ENCODE data around the gene ST6GALNAC1.

Gene ST6GALNAC1

DNA sequence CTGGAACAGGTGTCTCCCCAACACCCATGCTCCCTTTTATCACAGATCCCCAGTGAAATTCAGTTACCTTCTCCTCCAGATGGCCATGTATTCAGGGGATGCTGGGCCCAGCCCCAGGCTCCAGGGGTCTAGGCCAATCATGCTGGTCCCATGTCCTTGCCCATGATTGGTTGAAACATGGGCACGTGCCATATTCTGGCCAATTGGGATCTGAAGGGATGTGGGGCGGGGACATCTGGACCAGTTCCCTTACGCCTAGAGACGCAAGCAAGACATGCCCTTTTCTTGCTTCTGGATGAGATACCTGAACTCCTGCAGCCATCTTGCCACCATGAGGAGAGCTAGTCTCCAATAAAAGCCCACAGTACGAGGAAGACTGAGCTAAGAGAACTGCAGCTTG lies 31.0 kb upstream of the ST6GALNAC1 start:
- no peak for DNase-seq

DNA sequence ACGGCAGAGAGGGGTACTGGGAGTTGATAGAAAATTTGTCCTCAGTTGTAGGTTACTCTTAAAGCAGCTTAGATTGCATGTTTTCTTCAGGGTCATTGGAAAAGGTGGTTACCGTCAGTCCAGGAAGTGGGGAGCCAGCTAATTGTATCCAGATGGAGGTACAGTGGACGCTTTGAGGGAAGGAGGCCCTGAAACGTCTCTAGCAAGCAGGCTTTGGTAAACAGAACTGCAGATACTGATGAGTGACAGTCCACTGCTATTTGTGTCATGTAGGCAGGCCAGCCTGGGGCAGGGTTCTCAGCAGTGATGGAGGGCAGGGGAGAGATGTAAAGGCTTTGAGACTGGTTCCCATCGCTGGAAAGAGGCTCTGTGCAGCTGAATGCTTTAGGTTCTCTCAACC lies 30.2 kb upstream of the ST6GALNAC1 start:
- no peak for DNase-seq

DNA sequence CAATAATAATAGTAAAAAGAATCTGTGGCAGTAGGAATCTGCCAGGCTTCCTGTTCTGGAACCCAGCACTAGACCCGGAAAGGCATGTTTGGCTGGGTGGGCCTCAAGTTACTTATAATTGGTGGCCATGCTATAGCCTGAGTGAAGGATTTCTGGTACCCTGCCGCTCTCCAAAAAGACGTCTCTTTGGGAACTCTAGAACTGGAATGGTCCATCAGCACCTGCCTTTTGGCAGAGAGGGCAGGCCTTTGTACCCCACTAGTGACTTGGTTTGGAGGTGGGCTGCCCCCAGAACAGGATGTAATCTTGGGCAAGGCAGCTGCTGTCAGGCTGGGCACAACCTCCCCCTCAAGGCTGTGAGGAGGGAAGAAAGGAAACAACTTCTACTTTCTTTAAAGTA lies 29.3 kb upstream of the ST6GALNAC1 start:
- no peak for DNase-seq

DNA sequence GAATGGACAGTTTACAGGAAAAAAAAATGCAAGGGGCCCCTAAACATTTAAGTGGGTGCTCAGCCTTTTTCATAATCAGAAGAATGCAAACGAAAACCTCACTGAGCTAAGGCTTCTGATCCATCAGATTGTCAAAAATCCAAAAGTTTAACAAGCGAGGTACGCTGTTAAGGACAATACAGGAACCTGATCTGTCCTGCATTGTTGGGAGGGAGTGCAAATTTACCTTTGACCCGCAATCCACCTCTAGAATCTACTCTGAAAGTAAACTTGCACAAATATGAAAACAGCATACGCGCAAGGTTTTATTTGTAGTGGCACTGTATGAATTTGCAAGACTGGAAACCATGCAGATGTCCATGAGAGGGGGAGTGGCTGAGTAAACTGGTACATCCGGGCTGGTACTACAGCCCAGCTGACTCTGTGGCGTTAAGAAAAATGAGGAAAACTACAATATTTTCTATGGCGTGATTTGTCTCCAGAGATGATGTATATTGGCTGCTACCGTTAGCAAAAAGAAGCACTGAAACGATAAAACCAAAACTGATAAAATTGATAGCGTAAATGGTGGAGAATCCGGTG lies 28.8 kb upstream of the ST6GALNAC1 start:
- no peak for DNase-seq

DNA sequence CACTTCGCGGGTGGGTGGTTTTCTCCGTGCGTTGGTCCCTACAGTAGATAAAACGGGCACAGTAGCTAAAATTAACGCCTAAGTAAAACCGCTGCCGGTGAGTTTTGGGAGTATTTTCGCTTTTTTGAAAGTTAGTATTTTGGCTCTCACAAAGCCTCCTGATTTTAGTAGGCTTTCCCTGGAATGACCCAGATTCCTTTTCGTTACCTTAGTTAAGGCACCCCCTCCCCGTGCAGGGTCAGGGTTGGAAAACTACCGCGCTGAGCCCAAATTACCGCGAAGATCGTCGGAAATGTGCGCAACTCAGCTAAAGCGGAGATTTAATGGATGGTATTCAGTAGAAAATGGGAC lies 28.3 kb upstream of the ST6GALNAC1 start:
- no peak for DNase-seq

DNA sequence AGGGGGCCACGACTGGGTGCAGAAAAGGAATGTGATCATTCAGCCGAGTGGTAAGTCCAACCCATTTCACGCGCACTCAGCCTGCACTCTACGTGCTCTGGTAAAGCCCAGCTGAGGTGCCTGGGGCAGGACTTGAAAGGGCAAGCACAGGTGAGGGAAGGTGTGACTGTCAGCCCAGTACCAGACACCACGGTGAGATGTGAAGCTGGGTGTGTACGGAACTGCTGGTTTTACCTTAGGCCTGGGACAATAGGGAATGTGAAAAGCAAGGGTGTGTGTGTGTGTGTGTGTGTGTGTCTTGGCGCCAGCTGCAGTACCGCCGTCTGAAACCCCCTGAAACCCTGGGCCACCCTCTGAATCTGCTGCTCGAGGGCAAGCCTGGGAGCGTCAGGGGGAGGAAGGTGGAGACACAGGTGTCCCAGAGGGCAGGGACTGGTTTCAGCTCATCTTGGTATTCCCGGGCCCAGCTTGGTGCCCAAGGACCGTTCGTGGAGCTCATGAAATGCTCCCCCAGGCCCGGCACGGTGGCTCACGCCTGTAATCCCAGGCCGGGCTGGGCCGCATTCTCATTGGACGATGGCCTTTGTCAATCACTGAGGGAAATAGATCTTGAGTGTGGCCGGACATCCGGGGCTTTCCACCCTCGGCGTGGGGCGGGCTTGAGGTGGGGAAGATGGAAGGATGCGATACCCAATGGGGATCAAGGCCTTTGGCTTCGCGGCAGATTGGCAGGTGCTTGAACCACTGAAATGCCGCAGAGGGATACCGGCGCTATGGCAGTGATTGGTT lies 27.8 kb upstream of the ST6GALNAC1 start:
- peak; percentile 100 for DNase-seq

DNA sequence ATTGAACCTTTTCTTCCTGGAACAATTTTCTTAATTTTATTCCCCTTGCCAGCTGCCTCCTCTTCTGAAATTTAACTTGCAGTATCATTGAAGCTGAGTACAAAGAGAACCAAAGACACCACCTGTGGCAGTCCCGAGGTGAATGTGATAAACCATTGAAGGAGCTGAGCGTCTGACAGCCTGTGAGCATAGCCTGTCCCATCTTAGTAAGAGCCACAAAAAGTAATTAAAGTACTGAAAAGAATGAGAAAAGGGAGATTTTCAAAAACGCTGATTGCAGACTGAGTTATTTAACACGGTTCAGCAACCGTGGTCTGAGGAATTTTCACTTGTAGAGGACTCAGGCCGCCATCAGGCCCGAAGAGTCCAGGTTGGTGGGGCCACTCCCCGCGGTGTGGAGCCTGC lies 27.2 kb upstream of the ST6GALNAC1 start:
- DNase-seq = no peak

DNA sequence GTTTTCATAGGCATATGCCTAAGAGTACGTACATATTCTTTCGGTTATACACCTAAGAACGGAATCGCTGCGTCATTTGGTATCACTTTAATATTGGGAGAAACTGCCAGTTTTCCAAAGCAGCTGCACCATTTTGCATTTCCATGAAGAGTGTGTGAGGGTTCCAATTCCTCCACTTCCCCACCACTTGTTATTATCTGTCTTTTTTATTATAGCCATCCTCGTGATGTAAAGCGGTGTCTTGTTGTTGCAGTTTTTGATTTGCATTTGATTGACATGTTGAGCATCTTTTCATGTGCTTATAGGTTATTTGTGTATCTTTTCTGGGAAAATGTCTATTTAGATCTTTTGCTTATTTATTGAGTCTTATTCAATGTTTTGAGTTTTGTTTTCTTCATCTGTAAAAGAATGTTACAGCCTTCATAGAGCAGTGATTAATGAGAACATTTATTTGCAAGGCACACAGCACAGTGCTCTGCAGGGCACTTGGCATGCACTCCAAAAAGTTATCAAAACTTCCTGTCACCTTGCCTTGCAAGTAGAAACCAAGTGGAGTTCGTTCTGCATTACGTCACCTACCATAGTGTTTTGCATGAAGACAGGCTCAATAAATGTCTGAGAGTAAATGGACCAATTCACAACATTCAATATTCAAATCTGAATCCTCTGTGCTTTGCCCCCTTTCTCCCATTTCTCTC lies 26.6 kb upstream of the ST6GALNAC1 start:
- DNase-seq = no peak

DNA sequence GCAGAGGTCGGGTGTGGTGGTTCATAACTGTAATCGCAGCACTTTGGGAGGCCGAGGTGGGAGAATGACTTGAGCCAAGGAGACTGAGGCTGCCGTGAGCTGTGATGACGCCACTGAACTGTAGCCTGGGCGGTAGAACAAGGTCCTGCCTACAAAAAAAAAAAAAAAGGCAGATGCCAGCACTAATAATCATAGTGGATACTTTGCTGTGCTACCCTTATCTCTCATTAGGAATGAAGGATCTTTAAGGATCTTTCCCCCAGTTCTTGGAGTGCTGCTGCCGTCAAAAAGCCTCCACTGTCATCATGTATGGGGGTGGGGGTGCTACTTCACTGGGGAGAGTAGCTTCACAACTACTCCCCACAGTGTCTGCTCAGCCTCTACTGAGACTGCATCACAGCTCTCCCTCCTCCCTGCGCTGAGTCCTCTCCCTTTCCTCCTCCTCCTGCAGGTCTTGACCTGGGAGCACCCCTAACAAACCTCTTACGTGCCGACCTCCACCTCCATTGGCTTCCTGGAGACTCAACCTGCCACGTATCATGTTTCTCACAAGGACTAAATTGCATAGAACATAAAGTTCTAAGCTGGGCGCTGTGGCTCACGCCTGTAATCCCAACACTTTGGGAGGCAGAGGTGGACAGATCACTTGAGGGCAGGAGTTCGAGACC lies 24.4 kb upstream of the ST6GALNAC1 start:
- no peak for DNase-seq

DNA sequence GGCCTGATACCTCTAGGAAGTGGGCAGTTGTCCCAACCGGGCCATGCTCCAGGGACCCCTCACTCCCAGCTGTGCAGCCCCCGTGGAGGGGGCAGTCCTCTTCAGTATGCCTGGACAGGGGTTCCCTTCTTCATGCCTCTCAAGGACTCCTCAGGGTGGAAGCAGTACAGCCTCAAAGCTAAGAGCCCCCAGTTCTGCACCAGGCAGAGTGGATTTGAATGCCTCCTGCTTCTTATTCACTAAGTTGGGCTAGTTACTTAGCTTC lies 23.9 kb upstream of the ST6GALNAC1 start:
- DNase-seq = no peak

DNA sequence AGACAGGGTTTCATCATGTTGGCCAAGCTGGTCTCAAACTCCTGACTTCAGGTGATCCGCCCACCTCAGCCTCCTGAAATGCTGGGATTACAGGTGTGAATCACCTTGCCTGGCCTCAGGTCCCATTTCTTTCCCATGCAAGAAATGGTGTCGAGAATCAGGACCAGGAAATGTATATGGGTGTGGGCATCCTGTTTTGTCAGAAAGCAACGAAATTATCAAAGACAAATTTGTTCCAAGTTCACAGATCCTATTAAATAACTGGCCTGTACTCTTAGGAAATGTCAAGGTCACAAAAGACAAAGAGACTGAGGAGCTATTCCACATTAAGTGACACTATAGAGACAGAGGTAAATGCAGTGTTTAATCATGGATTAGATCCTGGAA lies 17.1 kb upstream of the ST6GALNAC1 start:
- DNase-seq = no peak

DNA sequence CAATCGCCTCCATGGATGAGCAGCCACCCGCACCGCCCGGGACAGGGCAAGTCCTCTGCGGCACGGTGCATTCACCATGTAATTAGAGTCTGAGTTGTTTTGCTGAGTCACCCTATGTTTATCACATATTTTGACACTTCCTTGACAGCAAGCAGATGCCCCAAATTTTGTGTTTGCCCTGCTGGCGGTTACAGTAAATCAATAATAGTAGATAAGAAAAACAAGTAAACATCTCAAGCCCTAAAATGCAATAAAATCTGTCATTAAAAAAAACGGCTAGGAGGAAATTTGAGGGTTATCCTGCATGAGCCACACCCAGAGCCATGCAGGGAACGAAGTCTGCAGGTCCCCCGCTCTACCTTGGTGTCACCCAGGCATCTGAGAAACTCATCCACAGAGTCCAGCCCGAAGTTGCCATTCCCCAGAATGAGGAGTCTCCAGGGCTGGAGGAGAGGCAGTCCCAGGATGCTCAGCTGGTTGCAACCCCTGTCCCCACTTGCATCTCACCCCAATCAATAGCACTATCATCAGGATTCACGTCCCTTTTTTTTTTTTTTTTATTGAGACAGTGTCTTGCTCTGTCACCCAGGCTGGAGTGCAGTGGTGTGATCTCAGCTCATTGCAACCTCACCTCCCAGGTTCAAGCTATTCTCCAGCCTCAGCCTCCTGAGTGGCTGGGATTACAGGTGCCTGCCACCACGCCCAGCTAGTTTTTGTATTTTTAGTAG lies 16.5 kb upstream of the ST6GALNAC1 start:
- no peak for DNase-seq

DNA sequence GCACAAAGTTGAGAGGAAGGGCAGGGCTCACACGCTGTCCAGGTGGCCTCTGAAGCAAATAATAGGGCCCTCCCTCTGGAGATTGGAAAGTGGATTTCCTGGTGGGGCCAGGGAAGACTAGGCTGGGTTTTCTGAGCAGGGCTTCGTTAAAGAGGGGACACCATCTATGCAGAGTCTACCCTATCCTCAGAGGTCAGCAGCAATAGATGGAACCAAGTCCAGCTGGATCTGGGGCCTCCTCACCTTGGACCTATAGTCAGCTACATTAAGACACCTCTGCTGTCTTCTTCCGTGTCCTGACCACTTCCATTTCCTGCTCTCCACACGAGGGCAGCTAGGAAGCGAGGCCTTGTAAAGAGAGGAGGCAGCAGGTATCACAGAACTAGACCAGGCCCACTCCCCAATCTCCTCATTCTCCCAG lies 14.7 kb upstream of the ST6GALNAC1 start:
- no peak for DNase-seq

DNA sequence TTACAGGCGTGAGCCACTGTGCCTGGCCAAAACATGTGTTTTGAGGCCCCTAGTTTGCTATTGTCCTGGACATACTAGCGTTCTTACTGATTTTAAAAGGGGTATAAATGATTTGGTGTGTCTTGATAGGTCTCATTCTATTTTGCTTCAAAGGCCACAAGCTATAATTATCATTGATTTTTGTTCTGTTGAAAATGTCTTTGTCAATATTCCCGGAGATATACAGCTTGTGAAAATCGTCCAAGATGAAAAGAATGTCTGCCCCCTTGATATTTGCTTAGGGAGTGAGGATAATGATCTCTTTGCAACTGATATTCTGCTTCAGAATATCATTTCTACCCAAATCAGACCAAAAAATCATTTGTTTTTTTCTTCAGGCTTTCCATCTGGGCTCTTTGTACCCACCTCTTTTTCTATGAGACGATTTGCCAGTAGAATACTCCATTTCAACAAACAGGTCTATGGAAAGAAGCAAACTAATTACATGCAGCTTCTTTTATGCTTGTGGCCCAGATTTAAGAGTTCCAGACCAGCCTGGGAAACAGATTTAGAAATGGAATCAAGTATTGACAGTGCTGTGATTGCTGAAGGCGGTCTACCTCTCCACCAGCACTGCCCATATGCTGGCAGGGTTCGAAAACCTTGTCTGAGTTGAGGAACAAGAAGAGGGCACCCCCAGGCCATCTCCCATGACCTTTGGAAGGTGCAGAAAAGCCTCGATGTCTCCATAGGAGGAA lies 14.1 kb upstream of the ST6GALNAC1 start:
- DNase-seq = no peak

DNA sequence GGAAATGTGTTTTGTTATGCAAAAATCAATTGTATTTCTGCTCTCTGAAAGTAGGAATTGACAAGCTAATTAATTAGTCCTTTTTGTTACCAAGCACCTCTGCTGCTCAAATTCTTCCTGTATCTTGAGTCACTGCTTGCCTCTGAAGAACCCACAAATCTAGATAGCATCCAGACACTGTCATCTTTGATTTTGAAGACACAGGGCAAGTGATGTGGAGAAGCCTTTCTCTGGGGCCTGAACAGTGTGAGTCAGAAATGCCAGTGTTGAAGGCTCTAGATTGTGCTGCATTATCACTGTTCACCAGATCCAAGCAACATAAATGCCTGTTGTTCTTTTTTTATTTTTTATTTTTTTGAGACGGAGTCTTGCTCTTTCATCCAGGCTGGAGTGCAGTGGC lies 10.9 kb upstream of the ST6GALNAC1 start:
- DNase-seq = no peak

DNA sequence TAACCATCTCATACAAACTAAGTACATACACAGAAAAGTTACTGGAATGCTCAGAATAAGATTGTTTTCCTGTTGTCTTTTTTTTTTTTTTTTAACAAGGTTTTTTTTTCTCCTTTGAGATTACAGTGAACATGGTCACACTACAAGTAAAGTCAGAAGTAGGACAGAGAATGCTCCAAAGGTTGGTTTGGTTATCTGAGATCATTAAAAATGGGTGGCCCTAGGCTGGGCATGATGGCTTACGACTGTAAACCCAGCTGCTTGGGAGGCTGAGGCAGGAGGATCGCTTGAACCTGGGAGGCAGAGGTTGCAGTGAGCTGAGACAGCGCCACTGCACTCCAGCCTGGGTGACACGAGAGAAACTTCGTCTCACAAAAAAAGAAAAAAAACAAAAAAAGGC lies 6.9 kb upstream of the ST6GALNAC1 start:
- DNase-seq = no peak

DNA sequence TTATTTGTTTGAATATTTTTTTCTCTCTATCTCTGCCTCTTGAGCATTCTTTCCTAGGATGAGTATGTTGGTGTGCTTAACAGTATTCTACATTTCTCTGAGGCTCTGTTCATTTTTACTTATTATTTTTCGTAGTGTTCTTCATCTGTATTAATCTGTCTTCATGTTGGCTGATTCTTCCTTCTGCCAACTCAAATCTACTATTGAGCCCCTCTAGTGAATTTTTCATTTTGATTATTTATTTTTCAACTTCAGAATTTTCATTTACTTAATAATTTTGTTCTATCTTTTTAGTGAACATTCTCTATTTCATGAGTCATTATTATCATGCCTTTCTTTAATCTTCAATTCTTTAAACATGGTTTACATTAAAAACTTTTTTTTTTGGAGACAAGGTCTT lies 3.2 kb upstream of the ST6GALNAC1 start:
- DNase-seq = no peak

DNA sequence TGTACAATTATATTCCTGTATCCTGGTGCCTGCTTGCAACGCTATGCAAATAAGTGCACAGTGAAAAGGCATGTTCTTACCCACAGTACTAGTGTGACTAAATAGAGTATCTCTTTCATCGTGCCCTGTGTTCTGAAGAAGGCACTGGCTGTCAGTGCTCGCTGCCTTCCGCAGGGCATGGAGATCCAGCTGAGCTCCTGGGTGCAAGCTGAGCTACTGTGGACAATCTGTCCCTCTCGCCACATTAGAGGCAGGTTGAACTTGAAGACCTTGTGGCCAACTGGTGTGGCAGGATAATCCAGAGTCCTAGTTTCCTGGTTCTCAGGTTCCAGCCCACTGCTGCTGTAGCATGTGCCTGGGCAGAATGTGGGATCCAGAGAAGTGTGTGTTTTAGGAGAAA lies 1.9 kb upstream of the ST6GALNAC1 start:
- DNase-seq = no peak

DNA sequence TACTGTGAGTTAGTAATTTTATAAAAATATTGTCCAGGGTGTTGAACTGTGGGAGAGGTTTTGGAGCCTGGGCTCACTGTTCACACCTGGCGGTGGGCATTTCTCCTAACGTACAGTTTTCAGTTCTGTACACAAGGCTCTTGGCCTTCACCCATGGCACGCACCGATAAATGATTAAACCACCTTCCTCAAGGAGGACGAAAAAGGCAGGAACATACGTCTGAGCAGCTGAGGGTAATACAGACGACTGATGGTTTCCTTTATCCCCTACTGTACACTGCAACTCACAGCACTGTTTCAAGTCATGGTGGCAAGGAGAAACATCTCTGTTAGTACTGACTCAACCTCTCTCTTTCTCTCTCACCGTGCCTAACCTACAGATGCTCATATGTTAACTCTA lies 1.4 kb upstream of the ST6GALNAC1 start:
- DNase-seq = no peak

DNA sequence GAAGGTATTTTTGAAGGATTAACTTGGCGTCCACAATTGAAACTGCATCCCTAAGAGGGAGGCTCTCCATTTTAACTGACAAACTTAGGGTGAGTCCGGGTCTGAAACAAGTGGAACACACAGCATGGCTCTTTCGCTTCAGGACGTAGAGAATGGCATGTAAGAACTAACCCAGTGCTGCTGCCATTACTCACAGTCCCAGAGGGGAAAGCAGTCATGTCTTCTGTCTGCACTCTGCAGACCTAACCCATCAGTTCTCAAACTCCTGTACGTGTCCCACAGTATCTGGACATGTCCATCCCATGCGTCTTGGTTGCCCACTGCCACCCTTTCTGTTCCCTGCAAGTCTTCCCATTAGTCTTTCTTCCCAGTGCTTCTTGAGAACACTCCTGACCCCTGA lies 563 bp downstream of the ST6GALNAC1 start:
- no peak for DNase-seq

DNA sequence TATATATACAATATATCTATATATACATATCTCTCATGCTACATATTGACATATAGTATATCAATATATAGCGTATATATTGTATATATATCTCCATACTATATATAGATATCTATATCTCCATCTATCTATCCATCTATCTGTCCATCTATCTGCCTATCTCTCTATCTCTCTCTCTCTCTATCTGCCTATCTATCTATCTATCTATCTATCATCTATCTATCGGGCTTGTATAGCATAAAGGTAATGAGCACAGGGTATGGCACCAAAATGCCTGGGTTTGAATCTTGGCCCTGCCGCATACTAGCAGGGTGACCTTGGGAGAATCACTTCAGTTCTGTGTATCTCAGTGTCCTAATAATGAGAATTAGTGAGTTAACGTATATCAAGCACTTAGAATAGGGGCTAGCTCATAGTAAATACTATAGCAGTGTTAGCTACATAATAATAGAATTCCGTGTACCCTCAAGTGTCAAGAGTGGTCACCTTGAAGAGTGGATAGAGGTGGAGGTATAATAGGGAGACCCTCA lies 1.5 kb downstream of the ST6GALNAC1 start:
- no peak for DNase-seq

DNA sequence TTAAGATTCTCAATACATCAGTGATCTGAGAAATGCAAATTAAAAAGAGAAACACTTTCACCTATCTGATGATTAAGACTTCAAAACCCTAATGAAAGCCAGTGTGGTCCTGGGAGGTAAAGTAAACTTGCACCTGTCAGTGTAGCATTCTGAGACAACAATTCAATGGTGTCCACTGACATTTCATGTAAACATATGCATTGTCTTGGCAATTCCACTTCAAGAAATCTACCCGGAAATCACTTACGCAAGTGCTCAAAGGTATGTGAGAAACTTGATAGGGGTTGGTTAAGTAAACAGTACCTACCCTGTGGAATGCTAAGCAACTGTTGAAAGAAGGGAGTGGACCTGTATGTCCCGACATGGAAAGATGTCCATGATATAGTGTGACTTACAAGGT lies 2.1 kb downstream of the ST6GALNAC1 start:
- no peak for DNase-seq

Measured in stimulated activated CD4-positive, alpha-beta T cell treated with anti-CD3 and anti-CD28 coated beads, Interleukin-15, amount 100 ng/mL, for 24 hours (primary cell).